HepG2 (cell line): ENCODE results near the gene CALD1.

Source experiments
- ATF4 ChIP-seq, 2 experiments: fragments of 450-650 bp in 1 of 2; sonication (generic) in 1 of 2; formaldehyde crosslinking; IDR thresholded peaks; 2 replicates each; pipeline versions ENCODE4 v1.5.0 to v1.8.0; 2020 to 2022; ENCODE audit warnings: mild to moderate bottlenecking in 1 of 2, missing genetic modification reagents in 1 of 2
- MEF2D ChIP-seq: sonication (generic); formaldehyde crosslinking; IDR thresholded peaks from 2 replicates; pipeline ENCODE4 v1.5.1; 2020; ENCODE audit warnings: mild to moderate bottlenecking, missing genetic modification reagents
- NFE2L1 ChIP-seq: sonication (generic); formaldehyde crosslinking; IDR thresholded peaks from 2 replicates; pipeline ENCODE4 v1.4.0; 2020; ENCODE audit warnings: missing genetic modification reagents, mild to moderate bottlenecking, borderline replicate concordance
- TF ChIP-seq, protein P1 (sequence below): sonication (generic); formaldehyde crosslinking; IDR thresholded peaks from 2 replicates; pipeline ENCODE4 v1.4.0; 2020; ENCODE audit warnings: missing genetic modification reagents
- TF ChIP-seq, protein P2 (sequence below), 2 experiments: IDR thresholded peaks; 2 replicates each; pipeline ENCODE4 v1.6.1; 2011 to 2012; ENCODE audit warnings: low read length in 2 of 2, borderline replicate concordance in 1 of 2, low read depth in 1 of 2, mild to moderate bottlenecking in 1 of 2, moderate library complexity in 1 of 2

DNA sequence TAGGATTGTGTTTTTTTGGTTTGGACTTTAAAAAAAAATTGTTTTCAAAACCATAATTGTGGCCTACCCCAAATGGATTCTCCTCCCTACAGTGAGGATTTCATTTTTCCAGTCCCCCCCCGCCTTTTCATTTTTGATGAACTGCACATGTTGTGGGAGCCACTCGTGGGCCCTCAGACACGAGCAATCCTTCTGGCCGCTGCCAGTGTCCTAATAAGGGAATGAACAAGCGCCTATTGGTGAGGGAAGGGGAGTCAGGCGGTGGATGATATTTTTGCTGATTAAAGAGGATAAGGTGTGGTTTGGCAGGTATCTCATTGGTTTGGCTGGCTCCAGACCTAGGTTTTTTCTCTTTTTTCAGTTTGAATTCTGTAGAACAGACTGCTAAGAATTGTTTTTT, 128.2 kb downstream of the CALD1 start:
- TF ChIP-seq, protein P1, sequence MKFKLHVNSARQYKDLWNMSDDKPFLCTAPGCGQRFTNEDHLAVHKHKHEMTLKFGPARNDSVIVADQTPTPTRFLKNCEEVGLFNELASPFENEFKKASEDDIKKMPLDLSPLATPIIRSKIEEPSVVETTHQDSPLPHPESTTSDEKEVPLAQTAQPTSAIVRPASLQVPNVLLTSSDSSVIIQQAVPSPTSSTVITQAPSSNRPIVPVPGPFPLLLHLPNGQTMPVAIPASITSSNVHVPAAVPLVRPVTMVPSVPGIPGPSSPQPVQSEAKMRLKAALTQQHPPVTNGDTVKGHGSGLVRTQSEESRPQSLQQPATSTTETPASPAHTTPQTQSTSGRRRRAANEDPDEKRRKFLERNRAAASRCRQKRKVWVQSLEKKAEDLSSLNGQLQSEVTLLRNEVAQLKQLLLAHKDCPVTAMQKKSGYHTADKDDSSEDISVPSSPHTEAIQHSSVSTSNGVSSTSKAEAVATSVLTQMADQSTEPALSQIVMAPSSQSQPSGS (CRISPR knock-in tag), result no peak
- TF ChIP-seq NFE2L1 (CRISPR knock-in tag) (no peak), ATF4 (CRISPR knock-in tag; IDR thresholded peaks at IDR 0.05) (no peak), MEF2D (CRISPR knock-in tag) (no peak)
- TF ChIP-seq, protein P2, sequence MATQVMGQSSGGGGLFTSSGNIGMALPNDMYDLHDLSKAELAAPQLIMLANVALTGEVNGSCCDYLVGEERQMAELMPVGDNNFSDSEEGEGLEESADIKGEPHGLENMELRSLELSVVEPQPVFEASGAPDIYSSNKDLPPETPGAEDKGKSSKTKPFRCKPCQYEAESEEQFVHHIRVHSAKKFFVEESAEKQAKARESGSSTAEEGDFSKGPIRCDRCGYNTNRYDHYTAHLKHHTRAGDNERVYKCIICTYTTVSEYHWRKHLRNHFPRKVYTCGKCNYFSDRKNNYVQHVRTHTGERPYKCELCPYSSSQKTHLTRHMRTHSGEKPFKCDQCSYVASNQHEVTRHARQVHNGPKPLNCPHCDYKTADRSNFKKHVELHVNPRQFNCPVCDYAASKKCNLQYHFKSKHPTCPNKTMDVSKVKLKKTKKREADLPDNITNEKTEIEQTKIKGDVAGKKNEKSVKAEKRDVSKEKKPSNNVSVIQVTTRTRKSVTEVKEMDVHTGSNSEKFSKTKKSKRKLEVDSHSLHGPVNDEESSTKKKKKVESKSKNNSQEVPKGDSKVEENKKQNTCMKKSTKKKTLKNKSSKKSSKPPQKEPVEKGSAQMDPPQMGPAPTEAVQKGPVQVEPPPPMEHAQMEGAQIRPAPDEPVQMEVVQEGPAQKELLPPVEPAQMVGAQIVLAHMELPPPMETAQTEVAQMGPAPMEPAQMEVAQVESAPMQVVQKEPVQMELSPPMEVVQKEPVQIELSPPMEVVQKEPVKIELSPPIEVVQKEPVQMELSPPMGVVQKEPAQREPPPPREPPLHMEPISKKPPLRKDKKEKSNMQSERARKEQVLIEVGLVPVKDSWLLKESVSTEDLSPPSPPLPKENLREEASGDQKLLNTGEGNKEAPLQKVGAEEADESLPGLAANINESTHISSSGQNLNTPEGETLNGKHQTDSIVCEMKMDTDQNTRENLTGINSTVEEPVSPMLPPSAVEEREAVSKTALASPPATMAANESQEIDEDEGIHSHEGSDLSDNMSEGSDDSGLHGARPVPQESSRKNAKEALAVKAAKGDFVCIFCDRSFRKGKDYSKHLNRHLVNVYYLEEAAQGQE (IDR thresholded peaks at IDR 0.05; ENCODE audit: borderline replicate concordance in 1 of 2, low read depth in 1 of 2, low read length in 2 of 2), result no peak
